Kidney (tissue), 14 donors: ENCODE measurements around the gene SEC24C. TPM values are rescaled to one million over a fixed set of nuclear protein-coding genes. Genes with fewer than 3 reads are reported as not detected.
A peak's percentile ranks its signal among the peaks of the same experiment; 100 is the strongest.

Experiments
- DNase-seq, 5 donors: peaks; one replicate each; pipeline ENCODE4 v3.0.0-alpha.2; 2013 to 2020
- FAIRE-seq: peaks from 2 replicates; lab custom pipeline; 2012; peaks lifted over from hg19 to GRCh38; lab: Jason Lieb, UNC
- H3K27ac ChIP-seq, 2 donors: one replicate each; pipeline ENCODE4 v1.7.0; 2013; ENCODE audit warnings: low read depth in 2 of 2, low read length in 2 of 2, inconsistent platforms in 1 of 2
- H3K27me3 ChIP-seq: one replicate; pipeline ENCODE4 v1.7.1; 2013; ENCODE audit warnings: low read length, inconsistent platforms; ENCODE audit not compliant: control insufficient read depth, insufficient read depth
- H3K36me3 ChIP-seq, 3 donors: one replicate each; pipeline versions ENCODE4 v1.7.0 to v1.7.1; 2013; ENCODE audit warnings: low read length in 3 of 3, control low read depth in 1 of 3, inconsistent platforms in 1 of 3; ENCODE audit not compliant: insufficient read depth in 3 of 3, control insufficient read depth in 2 of 3
- H3K4me1 ChIP-seq, 3 donors: one replicate each; pipeline versions ENCODE4 v1.7.0 to v1.7.1; 2013; ENCODE audit warnings: low read length in 3 of 3, inconsistent platforms in 1 of 3, low read depth in 1 of 3; ENCODE audit not compliant: control insufficient read depth in 2 of 3, insufficient read depth in 2 of 3
- H3K4me3 ChIP-seq, 3 donors: one replicate each; pipeline versions ENCODE4 v1.7.0 to v1.8.1; 2013; ENCODE audit warnings: low read length in 3 of 3, control low read depth in 1 of 3, inconsistent platforms in 1 of 3
- H3K9ac ChIP-seq, 3 donors: one replicate each; pipeline versions ENCODE4 v1.7.0 to v1.7.1; 2013; ENCODE audit warnings: low read length in 3 of 3, control low read depth in 1 of 3, inconsistent platforms in 1 of 3
- H3K9me3 ChIP-seq, 3 donors: one replicate each; pipeline versions ENCODE4 v1.7.0 to v1.7.1; 2013; ENCODE audit warnings: low read length in 3 of 3, control low read depth in 1 of 3, inconsistent platforms in 1 of 3; ENCODE audit not compliant: control insufficient read depth in 2 of 3, insufficient read depth in 1 of 3
- CTCF ChIP-seq: IDR thresholded peaks from 3 replicates; pipeline ENCODE4 v1.5.1; 2012; ENCODE audit warnings: mild to moderate bottlenecking, moderate library complexity, borderline replicate concordance; ENCODE audit not compliant: insufficient read depth; ENCODE audit errors: extremely low read depth
- intact Hi-C: fragments of 100-400 bp; cut with DNase I; formaldehyde crosslinking; loops from one replicate; pipeline ENCODE4 v1.11.1; 2022
- polyA plus RNA-seq: library from polyadenylated mRNA; stranded (reverse); fragments of 350-450 nt; fragmentation: Illumina TruSeq; extraction: RNeasy Lipid Tissue Mini Kit (QIAGEN cat#74804); gene quantifications from one replicate; pipeline ENCODE4 v1.2.3, GENCODE V29; 2014; ENCODE audit warnings: low read depth, low replicate concordance; ENCODE audit not compliant: insufficient read depth
- total RNA-seq: library from RNA; stranded (reverse); fragmentation: NEBNext Ultra II Directional; extraction: Animal tissue kit (Norgen Biotek cat#: 25700); gene quantifications from one replicate; pipeline ENCODE4 v1.2.1, GENCODE V29; 2021
- donor health status: control.
- donor health status: control.
- donor health status: control.
- donor health status: control.
- donor health status: control.
- donor health status: DM: yes; HTN: yes; CAD: no.
- donor health status: Normal renal cell carcinoma (clear cell type).

The SEC24C gene
- total and polyA plus RNA-seq, 2 donors from 2014 or later = 39.2 to 66.9 TPM

DNA sequence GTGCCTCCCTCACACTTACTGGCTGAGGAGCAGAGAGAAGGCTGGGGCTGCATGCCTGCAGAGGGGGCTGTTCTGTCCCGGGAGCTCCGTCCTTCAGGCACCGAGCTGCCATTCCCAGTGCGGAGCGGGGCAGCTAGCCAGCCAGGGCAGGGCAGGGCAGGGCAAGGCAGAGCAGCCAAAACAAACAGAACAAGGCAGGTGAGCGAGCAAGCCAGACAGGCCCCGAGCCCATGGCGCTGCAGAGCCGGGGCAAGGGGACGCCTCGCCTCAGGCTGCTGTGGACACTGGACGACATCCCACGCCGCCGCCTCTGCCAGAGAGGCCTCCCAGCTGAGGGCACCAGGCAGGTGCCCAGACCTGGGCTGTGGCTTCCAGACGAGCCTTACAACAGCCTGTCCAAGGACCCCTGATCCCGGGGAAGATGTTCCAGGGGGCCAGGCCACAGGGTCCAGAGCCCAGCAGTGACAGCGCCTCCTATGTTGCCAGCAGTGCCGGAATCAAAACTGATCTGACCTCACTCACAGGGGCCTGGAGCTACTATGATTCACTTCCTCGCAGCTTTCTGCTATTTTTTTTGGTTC lies 75.4 kb downstream of the SEC24C start:
- Histone ChIP-seq H3K27me3 (no peaks in the 10 kb centered on the region), H3K4me3 (no peak overlapping the region), H3K9ac (no peak overlapping the region), H3K9me3 (no peaks in the 10 kb centered on the region), H3K4me1 (peaks cover 0 to 10% (median 3%) of the 10 kb centered on the region in 3 donors), H3K27ac (peak overlapping the region in 1 of 2 donors; percentile 51), H3K36me3 (peaks cover 2 to 39% (median 2%) of the 10 kb centered on the region in 3 donors)
- DNase-seq (peak in 4 of 5 donors; percentile 43 to 89 (median 54)), FAIRE-seq (no peak)
- intact Hi-C loops = no loop called here
- TF ChIP-seq CTCF = no peak

Other genes with a start within 250 kb of the SEC24C start
- 36.1 TPM for gene PPP3CB, start 248.3 kb upstream of the SEC24C start, total RNA-seq
- gene PPP3CB, start 248.3 kb upstream of the SEC24C start, polyA plus RNA-seq = 26.8 TPM
- 46.9 TPM for gene USP54, start 153.0 kb upstream of the SEC24C start, total RNA-seq
- gene USP54, start 153.0 kb upstream of the SEC24C start, polyA plus RNA-seq = 5.8 TPM
- gene MYOZ1, start 102.9 kb upstream of the SEC24C start, total RNA-seq = 3.5 TPM
- 9.2 TPM for gene MYOZ1, start 102.9 kb upstream of the SEC24C start, polyA plus RNA-seq
- 0.38 TPM for gene SYNPO2L, start 88.3 kb upstream of the SEC24C start, total RNA-seq
- 0.15 TPM for gene SYNPO2L, start 88.3 kb upstream of the SEC24C start, polyA plus RNA-seq
- gene AGAP5, start 46.3 kb upstream of the SEC24C start, total RNA-seq = 9.9 TPM
- gene AGAP5, start 46.3 kb upstream of the SEC24C start, polyA plus RNA-seq = 3.8 TPM
- 23.4 TPM for gene CHCHD1, start 37.7 kb downstream of the SEC24C start, total RNA-seq
- gene CHCHD1, start 37.7 kb downstream of the SEC24C start, polyA plus RNA-seq = 105 TPM
- 91.8 TPM for gene ZSWIM8, start 41.2 kb downstream of the SEC24C start, total RNA-seq
- 96.7 TPM for gene ZSWIM8, start 41.2 kb downstream of the SEC24C start, polyA plus RNA-seq
- gene NDST2, start 67.2 kb downstream of the SEC24C start, total RNA-seq = 42.6 TPM
- 11.7 TPM for gene NDST2, start 67.2 kb downstream of the SEC24C start, polyA plus RNA-seq
- gene CAMK2G, start 130.2 kb downstream of the SEC24C start, total RNA-seq = 29.1 TPM
- gene CAMK2G, start 130.2 kb downstream of the SEC24C start, polyA plus RNA-seq = 21.0 TPM
- 40.8 TPM for gene PLAU, start 166.8 kb downstream of the SEC24C start, total RNA-seq
- gene PLAU, start 166.8 kb downstream of the SEC24C start, polyA plus RNA-seq = 82.5 TPM